KOPT-K1 (cell line): ENCODE data around the gene PIP5K1B.

ENCODE experiments used
- H3K27ac ChIP-seq: fragments of 200-600 bp; sonication (generic); 2 replicates; pipeline ENCODE4 v1.5.1; 2016; ENCODE audit warnings: antibody characterized with exemption, mild to moderate bottlenecking, low read depth, low read length; ENCODE audit not compliant: poor library complexity, severe bottlenecking
- H3K36me3 ChIP-seq: fragments of 200-600 bp; sonication (generic); 2 replicates; pipeline ENCODE4 v1.5.1; 2017; ENCODE audit warnings: antibody characterized with exemption, mild to moderate bottlenecking, low read length, moderate library complexity; ENCODE audit not compliant: insufficient read depth
- H3K9me3 ChIP-seq: fragments of 200-600 bp; sonication (generic); 2 replicates; pipeline ENCODE4 v1.5.1; 2017; ENCODE audit warnings: antibody characterized with exemption, low read length, mild to moderate bottlenecking; ENCODE audit not compliant: insufficient read depth, poor library complexity, severe bottlenecking

PIP5K1B gene

GRCh38 chr9:68702493-68702892 is 2.5 kb upstream of the PIP5K1B start:
- Histone ChIP-seq H3K9me3 (no peaks in the 10 kb centered on the region), H3K27ac (no peak overlapping the region), H3K36me3 (no peaks in the 10 kb centered on the region)

- no peaks in the 10 kb centered on the region for H3K36me3 ChIP-seq
- H3K9me3 ChIP-seq = no peaks in the 10 kb centered on the region
- no peak overlapping the region for H3K27ac ChIP-seq
Measured at GRCh38 chr9:68703672-68704071, 1.4 kb upstream of the PIP5K1B start.

GRCh38 chr9:68704498-68704813 is 584 bp upstream of the PIP5K1B start:
- H3K9me3 ChIP-seq = no peaks in the 10 kb centered on the region
- no peaks in the 10 kb centered on the region for H3K36me3 ChIP-seq
- H3K27ac ChIP-seq = no peak overlapping the region

- Histone ChIP-seq H3K27ac (no peak overlapping the region), H3K36me3 (no peaks in the 10 kb centered on the region), H3K9me3 (no peaks in the 10 kb centered on the region)
Measured at GRCh38 chr9:68705531-68706362, 707 bp downstream of the PIP5K1B start.

- Histone ChIP-seq H3K36me3 (no peaks in the 10 kb centered on the region), H3K27ac (no peak overlapping the region), H3K9me3 (no peaks in the 10 kb centered on the region)
Measured at GRCh38 chr9:68706363-68707201, 1.5 kb downstream of the PIP5K1B start.

GRCh38 chr9:68707801-68708488 is 2.9 kb downstream of the PIP5K1B start:
- no peaks in the 10 kb centered on the region for H3K36me3 ChIP-seq
- no peaks in the 10 kb centered on the region for H3K9me3 ChIP-seq
- no peak overlapping the region for H3K27ac ChIP-seq

GRCh38 chr9:68708513-68708912 is 3.5 kb downstream of the PIP5K1B start:
- H3K9me3 ChIP-seq = no peaks in the 10 kb centered on the region
- H3K36me3 ChIP-seq = no peaks in the 10 kb centered on the region
- H3K27ac ChIP-seq = no peak overlapping the region

GRCh38 chr9:68709291-68710110 is 4.5 kb downstream of the PIP5K1B start:
- Histone ChIP-seq H3K27ac (no peak overlapping the region), H3K9me3 (no peaks in the 10 kb centered on the region), H3K36me3 (no peaks in the 10 kb centered on the region)

- Histone ChIP-seq H3K27ac (no peak overlapping the region), H3K36me3 (no peaks in the 10 kb centered on the region), H3K9me3 (no peaks in the 10 kb centered on the region)
Measured at GRCh38 chr9:68710111-68710471, 5.1 kb downstream of the PIP5K1B start.

GRCh38 chr9:68711281-68711680 is 6.2 kb downstream of the PIP5K1B start:
- Histone ChIP-seq H3K36me3 (no peaks in the 10 kb centered on the region), H3K9me3 (no peaks in the 10 kb centered on the region), H3K27ac (no peak overlapping the region)

GRCh38 chr9:68711932-68712331 is 6.9 kb downstream of the PIP5K1B start:
- H3K9me3 ChIP-seq = no peaks in the 10 kb centered on the region
- H3K36me3 ChIP-seq = no peaks in the 10 kb centered on the region
- H3K27ac ChIP-seq = no peak overlapping the region

GRCh38 chr9:68714416-68715180 is 9.6 kb downstream of the PIP5K1B start:
- Histone ChIP-seq H3K36me3 (no peaks in the 10 kb centered on the region), H3K27ac (no peak overlapping the region)

GRCh38 chr9:68715181-68715456 is 10.1 kb downstream of the PIP5K1B start:
- Histone ChIP-seq H3K36me3 (no peaks in the 10 kb centered on the region), H3K9me3 (no peaks in the 10 kb centered on the region), H3K27ac (no peak overlapping the region)

More at GRCh38 chr9:68714416-68715180, 9.6 kb downstream of the PIP5K1B start:
- no peaks in the 10 kb centered on the region for H3K9me3 ChIP-seq
